ENCODE measurements around the gene ZNF611.

ZNF611 gene

GRCh38 chr19:52664461-52664860 is 70.4 kb downstream of the ZNF611 start:
- H3K27ac ChIP-seq (ENCODE audit: low read depth, low read length, severe bottlenecking): no peak overlapping the region
- no peaks in the 10 kb centered on the region for H3K9me3 ChIP-seq (ENCODE audit: control insufficient read depth, low read length)
- peaks cover 23% of the 10 kb centered on the region for H3K4me1 ChIP-seq (ENCODE audit: control insufficient read depth, insufficient read depth, low read length, poor library complexity, severe bottlenecking)
- no peak overlapping the region for H3K4me3 ChIP-seq (ENCODE audit: extremely low read depth, insufficient read depth, low read length, poor library complexity, severe bottlenecking)
- peaks cover 78% of the 10 kb centered on the region for H3K36me3 ChIP-seq (ENCODE audit: control insufficient read depth, insufficient read depth, low read length)
- 77 to 83% methylated on average over 2 of the region's 5 CpGs for WGBS, 2 experiments (ENCODE audit: insufficient coverage in 2 of 2)

GRCh38 chr19:52662631-52663030 is 72.2 kb downstream of the ZNF611 start:
- H3K36me3 ChIP-seq (ENCODE audit: control insufficient read depth, insufficient read depth, low read length): peaks cover 82% of the 10 kb centered on the region
- no peak overlapping the region for H3K4me3 ChIP-seq (ENCODE audit: extremely low read depth, insufficient read depth, low read length, poor library complexity, severe bottlenecking)
- H3K9me3 ChIP-seq (ENCODE audit: control insufficient read depth, low read length): no peaks in the 10 kb centered on the region
- 69 to 81% methylated on average over 3 of the region's 3 CpGs for whole genome bisulfite sequencing, 2 experiments (ENCODE audit: insufficient coverage in 2 of 2)
- no peak overlapping the region for H3K27ac ChIP-seq (ENCODE audit: low read depth, low read length, severe bottlenecking)
- H3K4me1 ChIP-seq (ENCODE audit: control insufficient read depth, insufficient read depth, low read length, poor library complexity, severe bottlenecking): peaks cover 23% of the 10 kb centered on the region

- WGBS, 2 experiments (ENCODE audit: insufficient coverage in 2 of 2): 67 to 83% methylated on average over 1 to 2 of the region's 3 CpGs
- peaks cover 23% of the 10 kb centered on the region for H3K4me1 ChIP-seq (ENCODE audit: control insufficient read depth, insufficient read depth, low read length, poor library complexity, severe bottlenecking)
- H3K27ac ChIP-seq (ENCODE audit: low read depth, low read length, severe bottlenecking): peak overlapping the region; percentile 23
- H3K4me3 ChIP-seq (ENCODE audit: extremely low read depth, insufficient read depth, low read length, poor library complexity, severe bottlenecking): no peak overlapping the region
- H3K9me3 ChIP-seq (ENCODE audit: control insufficient read depth, low read length): no peaks in the 10 kb centered on the region
- peaks cover 88% of the 10 kb centered on the region for H3K36me3 ChIP-seq (ENCODE audit: control insufficient read depth, insufficient read depth, low read length)
Observed at GRCh38 chr19:52660981-52661380, 73.9 kb downstream of the ZNF611 start.

- peaks cover 92% of the 10 kb centered on the region for H3K36me3 ChIP-seq (ENCODE audit: control insufficient read depth, insufficient read depth, low read length)
Observed at GRCh38 chr19:52659013-52659412, 75.8 kb downstream of the ZNF611 start.

GRCh38 chr19:52658595-52658994 is 76.2 kb downstream of the ZNF611 start:
- Histone ChIP-seq H3K27ac (ENCODE audit: low read depth, low read length, severe bottlenecking) (no peak overlapping the region), H3K36me3 (ENCODE audit: control insufficient read depth, insufficient read depth, low read length) (peaks cover 96% of the 10 kb centered on the region), H3K4me3 (ENCODE audit: extremely low read depth, insufficient read depth, low read length, poor library complexity, severe bottlenecking) (no peak overlapping the region), H3K4me1 (ENCODE audit: control insufficient read depth, insufficient read depth, low read length, poor library complexity, severe bottlenecking) (peaks cover 21% of the 10 kb centered on the region), H3K9me3 (ENCODE audit: control insufficient read depth, low read length) (no peaks in the 10 kb centered on the region)
- 85 to 89% methylated on average over 3 to 5 of the region's 5 CpGs for WGBS, 2 experiments (ENCODE audit: insufficient coverage in 2 of 2)

More at GRCh38 chr19:52659013-52659412, 75.8 kb downstream of the ZNF611 start:
- H3K4me3 ChIP-seq (ENCODE audit: extremely low read depth, insufficient read depth, low read length, poor library complexity, severe bottlenecking): no peak overlapping the region
- WGBS, 2 experiments (ENCODE audit: insufficient coverage in 2 of 2): 88 to 89% methylated on average over 14 of the region's 14 CpGs
- no peaks in the 10 kb centered on the region for H3K9me3 ChIP-seq (ENCODE audit: control insufficient read depth, low read length)
- H3K27ac ChIP-seq (ENCODE audit: low read depth, low read length, severe bottlenecking): no peak overlapping the region
- peaks cover 21% of the 10 kb centered on the region for H3K4me1 ChIP-seq (ENCODE audit: control insufficient read depth, insufficient read depth, low read length, poor library complexity, severe bottlenecking)

GRCh38 chr19:52653161-52653560 is 81.7 kb downstream of the ZNF611 start:
- peaks cover 86% of the 10 kb centered on the region for H3K36me3 ChIP-seq (ENCODE audit: control insufficient read depth, insufficient read depth, low read length)
- 93 to 97% methylated on average over 2 to 3 of the region's 4 CpGs for WGBS, 2 experiments (ENCODE audit: insufficient coverage in 2 of 2)

More at GRCh38 chr19:52653161-52653560, 81.7 kb downstream of the ZNF611 start:
- no peak overlapping the region for H3K27ac ChIP-seq (ENCODE audit: low read depth, low read length, severe bottlenecking)
- H3K4me1 ChIP-seq (ENCODE audit: control insufficient read depth, insufficient read depth, low read length, poor library complexity, severe bottlenecking): peaks cover 18% of the 10 kb centered on the region
- H3K4me3 ChIP-seq (ENCODE audit: extremely low read depth, insufficient read depth, low read length, poor library complexity, severe bottlenecking): no peak overlapping the region
- H3K9me3 ChIP-seq (ENCODE audit: control insufficient read depth, low read length): no peaks in the 10 kb centered on the region
